Measurements from ENCODE around the gene MYLIP. TPM values are rescaled to one million over a fixed set of nuclear protein-coding genes. Genes with fewer than 3 reads are reported as not detected.

Gene MYLIP
- total RNA-seq, 1 experiment from 2014 or later: 48.1 TPM

DNA sequence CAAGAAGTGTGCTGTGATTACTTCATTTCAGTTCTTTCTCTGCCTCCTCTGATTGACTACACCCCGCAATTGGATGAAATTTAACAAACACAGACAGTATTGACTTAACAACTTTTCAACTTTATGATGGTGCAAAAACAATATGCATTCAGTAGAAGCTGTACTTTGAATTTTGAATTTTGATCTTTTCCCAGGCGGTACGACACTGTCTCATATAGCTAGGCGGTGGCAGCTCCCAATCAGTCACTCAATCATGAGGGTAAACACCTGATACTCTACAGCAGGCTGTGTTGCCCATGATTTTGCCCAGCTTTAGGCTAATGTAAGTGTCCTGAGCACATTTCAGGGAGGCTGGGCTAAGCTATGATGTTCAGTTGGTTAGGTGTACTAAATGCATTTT is 47.6 kb upstream of the MYLIP start:
- TF ChIP-seq, protein P1, sequence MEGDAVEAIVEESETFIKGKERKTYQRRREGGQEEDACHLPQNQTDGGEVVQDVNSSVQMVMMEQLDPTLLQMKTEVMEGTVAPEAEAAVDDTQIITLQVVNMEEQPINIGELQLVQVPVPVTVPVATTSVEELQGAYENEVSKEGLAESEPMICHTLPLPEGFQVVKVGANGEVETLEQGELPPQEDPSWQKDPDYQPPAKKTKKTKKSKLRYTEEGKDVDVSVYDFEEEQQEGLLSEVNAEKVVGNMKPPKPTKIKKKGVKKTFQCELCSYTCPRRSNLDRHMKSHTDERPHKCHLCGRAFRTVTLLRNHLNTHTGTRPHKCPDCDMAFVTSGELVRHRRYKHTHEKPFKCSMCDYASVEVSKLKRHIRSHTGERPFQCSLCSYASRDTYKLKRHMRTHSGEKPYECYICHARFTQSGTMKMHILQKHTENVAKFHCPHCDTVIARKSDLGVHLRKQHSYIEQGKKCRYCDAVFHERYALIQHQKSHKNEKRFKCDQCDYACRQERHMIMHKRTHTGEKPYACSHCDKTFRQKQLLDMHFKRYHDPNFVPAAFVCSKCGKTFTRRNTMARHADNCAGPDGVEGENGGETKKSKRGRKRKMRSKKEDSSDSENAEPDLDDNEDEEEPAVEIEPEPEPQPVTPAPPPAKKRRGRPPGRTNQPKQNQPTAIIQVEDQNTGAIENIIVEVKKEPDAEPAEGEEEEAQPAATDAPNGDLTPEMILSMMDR (IDR thresholded peaks at IDR 0.05; ENCODE audit: insufficient read depth in 1 of 2, low read depth in 1 of 2, low read length in 1 of 2, severe bottlenecking in 1 of 2, unreplicated experiment in 1 of 2): no peak
- Mint-ChIP-seq H3K36me3 (ENCODE audit: insufficient read depth, unreplicated experiment) (no peaks in the 10 kb centered on the region), H3K27ac (ENCODE audit: unreplicated experiment) (no peak overlapping the region), H3K4me1 (ENCODE audit: low read depth, unreplicated experiment) (peaks cover 9% of the 10 kb centered on the region), H3K9me3 (ENCODE audit: unreplicated experiment) (no peaks in the 10 kb centered on the region), H3K27me3 (ENCODE audit: insufficient read depth, unreplicated experiment) (no peaks in the 10 kb centered on the region), H3K4me3 (ENCODE audit: unreplicated experiment) (no peak overlapping the region)
- Histone ChIP-seq H3K4me1 (no peaks in the 10 kb centered on the region), H3K36me3 (ENCODE audit: control insufficient read depth, insufficient read depth, low read length) (no peaks in the 10 kb centered on the region), H3K4me3 (ENCODE audit: low read depth, low read length) (no peak overlapping the region), H3K27me3 (replicated peaks; ENCODE audit: control insufficient read depth, insufficient read depth, low read length) (no peaks in the 10 kb centered on the region), H3K9me3 (no peaks in the 10 kb centered on the region)
- intact Hi-C loops (cut with micrococcal nuclease; ENCODE audit: unreplicated experiment): no loop called here
- DNase-seq: no peak
- BruUV-seq (replicated peaks): no TSS peak
- CTCF ChIA-PET: no interaction called here
- POLR2A ChIA-PET: no interaction called here

DNA sequence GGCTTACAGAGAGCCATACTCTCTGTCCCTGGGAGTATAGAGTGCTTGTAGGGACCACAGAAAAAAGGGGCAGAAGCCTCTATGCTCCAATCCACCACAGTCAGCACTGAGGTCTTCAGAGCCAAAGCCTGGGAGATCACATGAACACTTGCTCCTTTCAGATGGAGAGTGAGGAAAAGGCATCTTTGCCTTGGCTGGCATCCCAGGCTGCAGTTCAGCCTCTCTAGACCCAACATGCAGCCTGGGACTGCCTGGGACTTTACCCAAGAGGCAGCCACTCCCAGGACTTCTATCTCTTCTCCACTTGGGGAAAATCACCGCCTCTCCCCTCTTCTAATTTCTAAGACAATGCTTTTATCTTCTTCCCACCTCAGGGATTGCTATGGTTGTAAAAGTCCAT is 46.5 kb upstream of the MYLIP start:
- ChIA-PET POLR2A (no interaction called here), CTCF (no interaction called here)
- no peak overlapping the region for H3K4me3 ChIP-seq (ENCODE audit: low read depth, low read length)
- H3K36me3 ChIP-seq (ENCODE audit: control insufficient read depth, insufficient read depth, low read length): no peaks in the 10 kb centered on the region
- Mint-ChIP-seq H3K4me3 (ENCODE audit: unreplicated experiment) (no peak overlapping the region), H3K4me1 (ENCODE audit: low read depth, unreplicated experiment) (peaks cover 14% of the 10 kb centered on the region), H3K27me3 (ENCODE audit: insufficient read depth, unreplicated experiment) (no peaks in the 10 kb centered on the region), H3K36me3 (ENCODE audit: insufficient read depth, unreplicated experiment) (no peaks in the 10 kb centered on the region), H3K27ac (ENCODE audit: unreplicated experiment) (no peak overlapping the region), H3K9me3 (ENCODE audit: unreplicated experiment) (no peaks in the 10 kb centered on the region)
- peaks cover 5% of the 10 kb centered on the region for H3K4me1 ChIP-seq
- no peaks in the 10 kb centered on the region for H3K27me3 ChIP-seq (replicated peaks; ENCODE audit: control insufficient read depth, insufficient read depth, low read length)
- DNase-seq: no peak
- H3K9me3 ChIP-seq: no peaks in the 10 kb centered on the region
- no TSS peak for BruUV-seq (replicated peaks)
- TF ChIP-seq, protein P1 (IDR thresholded peaks at IDR 0.05; ENCODE audit: insufficient read depth in 1 of 2, low read depth in 1 of 2, low read length in 1 of 2, severe bottlenecking in 1 of 2, unreplicated experiment in 1 of 2): no peak
- intact Hi-C loops (cut with micrococcal nuclease; ENCODE audit: unreplicated experiment): no loop called here

DNA sequence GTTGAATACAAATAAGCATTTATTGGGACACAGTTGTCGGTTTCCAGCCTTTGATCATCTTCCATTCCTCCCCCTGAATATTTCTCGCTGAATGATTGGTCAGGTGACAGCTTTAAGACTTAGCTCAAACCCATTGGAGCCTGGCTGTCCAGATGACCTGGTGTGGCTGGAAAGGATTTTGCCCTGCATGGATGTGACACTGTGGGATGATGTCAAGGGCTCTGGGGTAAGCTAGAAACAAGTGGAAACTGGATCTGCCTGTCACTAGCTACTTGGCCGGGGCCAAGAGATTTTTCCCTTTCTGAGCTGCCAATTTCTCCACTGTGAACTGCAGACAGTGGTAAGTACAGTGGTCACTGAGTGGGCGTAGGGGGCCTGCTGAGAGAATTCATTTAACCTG is 41.9 kb upstream of the MYLIP start:
- Histone ChIP-seq H3K27me3 (replicated peaks; ENCODE audit: control insufficient read depth, insufficient read depth, low read length) (no peaks in the 10 kb centered on the region), H3K36me3 (ENCODE audit: control insufficient read depth, insufficient read depth, low read length) (no peaks in the 10 kb centered on the region), H3K9me3 (no peaks in the 10 kb centered on the region), H3K4me3 (ENCODE audit: low read depth, low read length) (no peak overlapping the region), H3K4me1 (peaks cover 9% of the 10 kb centered on the region)
- Mint-ChIP-seq H3K4me1 (ENCODE audit: low read depth, unreplicated experiment) (peaks cover 20% of the 10 kb centered on the region), H3K9me3 (ENCODE audit: unreplicated experiment) (no peaks in the 10 kb centered on the region), H3K36me3 (ENCODE audit: insufficient read depth, unreplicated experiment) (no peaks in the 10 kb centered on the region), H3K27ac (ENCODE audit: unreplicated experiment) (no peak overlapping the region), H3K27me3 (ENCODE audit: insufficient read depth, unreplicated experiment) (no peaks in the 10 kb centered on the region), H3K4me3 (ENCODE audit: unreplicated experiment) (no peak overlapping the region)
- CTCF ChIA-PET: no interaction called here
- no peak for DNase-seq
- intact Hi-C loops (cut with micrococcal nuclease; ENCODE audit: unreplicated experiment): no loop called here
- POLR2A ChIA-PET: no interaction called here
- no TSS peak for BruUV-seq (replicated peaks)
- TF ChIP-seq, protein P1 (IDR thresholded peaks at IDR 0.05; ENCODE audit: insufficient read depth in 1 of 2, low read depth in 1 of 2, low read length in 1 of 2, severe bottlenecking in 1 of 2, unreplicated experiment in 1 of 2): no peak
